Endothelial cell of umbilical vein (primary cell): ENCODE measurements around the gene IL36RN. TPM values are rescaled to one million over a fixed set of nuclear protein-coding genes. Genes with fewer than 3 reads are reported as not detected.

Source experiments
- BruUV-seq: library from RNA; stranded (reverse); fragments of 400-500 nt; replicated peaks from 2 replicates; lab custom pipeline; 2021; lab: Mats Ljungman, UMichigan
- CTCF ChIA-PET: fragments of 300-600, 350-600 bp; sonication (Branson Sonifier 250); formaldehyde crosslinking; loops from one replicate; lab custom pipeline; 2021; ENCODE audit warnings: antibody characterized with exemption, inconsistent platforms; lab: Charles Lee
- POLR2A ChIA-PET: fragments of 300-600, 350-600 bp; sonication (Branson Sonifier 250); formaldehyde crosslinking; loops from one replicate; lab custom pipeline; 2021; ENCODE audit warnings: antibody characterized with exemption, inconsistent platforms; lab: Charles Lee
- DNase-seq: peaks from one replicate; pipeline ENCODE4 v3.0.0-alpha.2; 2011; ENCODE audit warnings: low read depth, low spot score
- FAIRE-seq: peaks from 2 replicates; lab custom pipeline; 2011; peaks lifted over from hg19 to GRCh38; lab: Jason Lieb, UNC
- H2AFZ ChIP-seq: 2 replicates; pipeline ENCODE4 v1.6.0; 2012; ENCODE audit warnings: low read depth, low read length, control low read depth, inconsistent platforms
- H3K27ac ChIP-seq: 2 replicates; pipeline ENCODE4 v1.5.1; 2011; ENCODE audit warnings: low read depth, mild to moderate bottlenecking, control low read depth, low read length, moderate library complexity; ENCODE audit not compliant: insufficient read depth
- H3K27me3 ChIP-seq, 2 experiments: 2 replicates each; pipeline versions ENCODE4 v1.6.0 to v1.6.1; 2011; ENCODE audit warnings: low read length in 2 of 2, mixed read lengths in 1 of 2; ENCODE audit not compliant: control insufficient read depth in 2 of 2, insufficient read depth in 2 of 2
- H3K36me3 ChIP-seq, 2 experiments: 2 replicates in 1 of 2; 3 replicates in 1 of 2; pipeline ENCODE4 v1.5.1; 2011; ENCODE audit warnings: low read length in 2 of 2, mild to moderate bottlenecking in 1 of 2, moderate library complexity in 1 of 2; ENCODE audit not compliant: control insufficient read depth in 2 of 2, insufficient read depth in 2 of 2; ENCODE audit errors: extremely low read depth in 1 of 2
- H3K4me1 ChIP-seq: 3 replicates; pipeline ENCODE4 v1.5.1; 2011; ENCODE audit warnings: mild to moderate bottlenecking, low read length; ENCODE audit not compliant: control insufficient read depth, insufficient read depth; ENCODE audit errors: extremely low read depth
- H3K4me2 ChIP-seq: 2 replicates; pipeline ENCODE4 v1.6.1; 2011; ENCODE audit warnings: low read length, control low read depth, mixed read lengths; ENCODE audit not compliant: insufficient read depth
- H3K4me3 ChIP-seq, 3 experiments: fragments of 200-600 bp in 1 of 3; sonication (generic), shearing (Covaris generic) in 1 of 3; replicated peaks in 1 of 3; 2 replicates each; pipeline ENCODE4 v1.5.1; 2011 to 2016; ENCODE audit warnings: control low read depth in 3 of 3, low read length in 3 of 3, mild to moderate bottlenecking in 2 of 3, inconsistent platforms in 1 of 3, low read depth in 1 of 3, moderate library complexity in 1 of 3; ENCODE audit not compliant: insufficient read depth in 1 of 3
- H3K79me2 ChIP-seq: 2 replicates; pipeline ENCODE4 v1.6.0; 2012; ENCODE audit warnings: low read length, inconsistent platforms; ENCODE audit not compliant: control insufficient read depth, insufficient read depth
- H3K9ac ChIP-seq: replicated peaks from 2 replicates; pipeline ENCODE3; 2011; ENCODE audit warnings: low read length, control low read depth; ENCODE audit not compliant: insufficient read depth; ENCODE audit errors: extremely low read depth
- H3K9me1 ChIP-seq: replicated peaks from 3 replicates; pipeline ENCODE4 v1.6.0; 2011; ENCODE audit warnings: mild to moderate bottlenecking, low read length; ENCODE audit not compliant: control insufficient read depth, insufficient read depth; ENCODE audit errors: extremely low read depth
- H3K9me3 ChIP-seq: replicated peaks from 2 replicates; pipeline ENCODE4 v1.5.1; 2012; ENCODE audit warnings: low read length, inconsistent platforms; ENCODE audit not compliant: control insufficient read depth, insufficient read depth
- H4K20me1 ChIP-seq: replicated peaks from 2 replicates; pipeline ENCODE3; 2011; ENCODE audit warnings: mild to moderate bottlenecking, low read length; ENCODE audit not compliant: control insufficient read depth, insufficient read depth; ENCODE audit errors: extremely low read depth
- CTCF ChIP-seq, 2 donors: IDR thresholded peaks; 1 replicate in 1 of 2; 2 replicates in 1 of 2; pipeline ENCODE4 v1.5.1; 2011; ENCODE audit warnings: low read length in 2 of 2, mild to moderate bottlenecking in 2 of 2, moderate library complexity in 2 of 2, control low read depth in 1 of 2, inconsistent platforms in 1 of 2, low read depth in 1 of 2; ENCODE audit not compliant: insufficient read depth in 1 of 2; ENCODE audit errors: extremely low read depth in 1 of 2
- EZH2 ChIP-seq: IDR thresholded peaks from 2 replicates; pipeline ENCODE4 v1.6.1; 2012; ENCODE audit warnings: borderline replicate concordance, low read depth, mild to moderate bottlenecking, moderate library complexity, low read length, inconsistent platforms; ENCODE audit not compliant: severe bottlenecking
- GATA2 ChIP-seq: IDR thresholded peaks from 2 replicates; pipeline ENCODE4 v1.7.0; 2011; ENCODE audit warnings: low read depth, mild to moderate bottlenecking, moderate library complexity, mixed read lengths, low read length; ENCODE audit not compliant: insufficient read length, insufficient read depth
- JUN ChIP-seq: IDR thresholded peaks from 2 replicates; pipeline ENCODE4 v1.6.1; 2011; ENCODE audit warnings: borderline replicate concordance, low read depth; ENCODE audit not compliant: insufficient read length, insufficient read depth
- MAX ChIP-seq: IDR thresholded peaks from 2 replicates; pipeline ENCODE4 v1.6.1; 2011; ENCODE audit not compliant: insufficient read depth, insufficient read length
- MYC ChIP-seq: IDR thresholded peaks from one replicate; pipeline ENCODE4 v1.6.1; 2011; ENCODE audit warnings: mild to moderate bottlenecking, low read depth, low read length
- POLR2AphosphoS5 ChIP-seq: IDR thresholded peaks from 2 replicates; pipeline ENCODE4 v1.6.1; 2012; ENCODE audit warnings: low read depth, mild to moderate bottlenecking, control low read depth, low read length, moderate library complexity; ENCODE audit not compliant: insufficient read depth
- dilution Hi-C: fragments of 300-500 bp; cut with MboI; formaldehyde crosslinking; loops from one replicate; pipeline ENCODE4 v1.15.0; 2019; ENCODE audit warnings: low sequenced_read_pairs; ENCODE audit not compliant: extremely low pct_ligation_motif_present
- intact Hi-C: fragments of 100-400 bp; cut with micrococcal nuclease; formaldehyde crosslinking; loops from one replicate; pipeline ENCODE4 v1.10.0; 2022
- polyA plus RNA-seq, 4 experiments: library from polyadenylated mRNA; depleted of rRNA in 3 of 4; stranded (reverse) in 3 of 4; unstranded in 1 of 4; fragments of >200 nt; gene quantifications; 2 replicates each; pipeline versions ENCODE4 v1.2.1 to v1.2.3, GENCODE V29; 2011 to 2012; ENCODE audit warnings: missing spikeins in 1 of 4
- total RNA-seq: library from RNA; stranded (reverse); gene quantifications from 2 replicates; pipeline ENCODE4 v1.2.3, GENCODE V29; 2021

Gene IL36RN
- total and polyA plus RNA-seq, 2 donors (not counting 3 experiments of a cell fraction or from before 2014, with no cell fraction given) = not detected

- dilution Hi-C loops = no loop called here
- Histone ChIP-seq H3K9me3 (no peaks in the 10 kb centered on the region), H3K36me3 (no peaks in the 10 kb centered on the region), H3K9ac (no peak overlapping the region), H3K9me1 (no peaks in the 10 kb centered on the region), H3K4me2 (no peak overlapping the region), H3K27ac (no peak overlapping the region), H3K79me2 (no peaks in the 10 kb centered on the region), H4K20me1 (no peaks in the 10 kb centered on the region), H3K27me3 (no peaks in the 10 kb centered on the region), H2AFZ (no peak overlapping the region), H3K4me3 (no peak overlapping the region), H3K4me1 (no peaks in the 10 kb centered on the region)
- DNase-seq (no peak), FAIRE-seq (no peak)
- intact Hi-C loops = no loop called here
- TF ChIP-seq JUN = no peak
- TF ChIP-seq POLR2AphosphoS5 = no peak
- TF ChIP-seq MAX = no peak
- no peak for TF ChIP-seq GATA2
- TF ChIP-seq MYC = no peak
- TF ChIP-seq EZH2 = no peak
- TF ChIP-seq CTCF (IDR thresholded peaks at IDR 0.05; ENCODE audit: extremely low read depth in 1 of 2, insufficient read depth in 1 of 2, low read depth in 1 of 2, low read length in 2 of 2) = no peak
- BruUV-seq = no TSS peak
- POLR2A ChIA-PET = no interaction called here
- CTCF ChIA-PET = interaction anchor here (1.5 kb wide), 1 partner anchor 35 kb away, joined by 4 read pairs; no protein-coding TSS in a partner anchor
Measured at GRCh38 chr2:113103277-113103676, 44.3 kb downstream of the IL36RN start.
